Measurements from ENCODE around the gene PLEKHA5.
"Not testable (repeated sequence)": the region's sequence is repeated elsewhere in the genome, so short reads cannot be mapped to it uniquely, and the experiment has no call there.

Gene PLEKHA5

DNA sequence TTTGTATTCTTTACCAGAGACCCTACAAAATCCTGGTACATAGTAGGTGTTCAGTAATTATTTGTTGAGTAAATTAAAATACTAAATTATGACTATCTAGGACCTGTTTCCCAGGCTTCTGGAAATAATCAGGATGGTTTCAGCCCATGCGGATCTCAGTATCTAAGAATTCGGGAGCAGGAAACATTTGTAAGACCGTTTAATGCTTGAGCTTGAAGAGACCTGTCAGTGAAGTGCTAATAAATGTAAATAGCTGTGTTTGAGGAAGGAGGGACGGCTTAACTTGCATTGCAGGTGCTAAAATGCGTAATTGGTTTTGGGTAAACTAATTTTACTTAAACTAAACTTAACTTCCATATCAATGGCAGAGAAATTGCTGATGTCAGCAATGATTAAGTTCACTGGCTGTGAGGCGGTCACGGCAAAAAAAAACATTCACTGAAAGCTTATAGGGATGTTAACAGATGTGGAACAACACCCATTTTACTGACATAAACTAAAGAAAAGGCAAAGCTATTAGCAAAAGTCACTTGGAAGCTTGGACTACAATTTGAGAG lies 281.2 kb downstream of the PLEKHA5 start:
- DNase-seq (ENCODE audit: low read depth): no peak

DNA sequence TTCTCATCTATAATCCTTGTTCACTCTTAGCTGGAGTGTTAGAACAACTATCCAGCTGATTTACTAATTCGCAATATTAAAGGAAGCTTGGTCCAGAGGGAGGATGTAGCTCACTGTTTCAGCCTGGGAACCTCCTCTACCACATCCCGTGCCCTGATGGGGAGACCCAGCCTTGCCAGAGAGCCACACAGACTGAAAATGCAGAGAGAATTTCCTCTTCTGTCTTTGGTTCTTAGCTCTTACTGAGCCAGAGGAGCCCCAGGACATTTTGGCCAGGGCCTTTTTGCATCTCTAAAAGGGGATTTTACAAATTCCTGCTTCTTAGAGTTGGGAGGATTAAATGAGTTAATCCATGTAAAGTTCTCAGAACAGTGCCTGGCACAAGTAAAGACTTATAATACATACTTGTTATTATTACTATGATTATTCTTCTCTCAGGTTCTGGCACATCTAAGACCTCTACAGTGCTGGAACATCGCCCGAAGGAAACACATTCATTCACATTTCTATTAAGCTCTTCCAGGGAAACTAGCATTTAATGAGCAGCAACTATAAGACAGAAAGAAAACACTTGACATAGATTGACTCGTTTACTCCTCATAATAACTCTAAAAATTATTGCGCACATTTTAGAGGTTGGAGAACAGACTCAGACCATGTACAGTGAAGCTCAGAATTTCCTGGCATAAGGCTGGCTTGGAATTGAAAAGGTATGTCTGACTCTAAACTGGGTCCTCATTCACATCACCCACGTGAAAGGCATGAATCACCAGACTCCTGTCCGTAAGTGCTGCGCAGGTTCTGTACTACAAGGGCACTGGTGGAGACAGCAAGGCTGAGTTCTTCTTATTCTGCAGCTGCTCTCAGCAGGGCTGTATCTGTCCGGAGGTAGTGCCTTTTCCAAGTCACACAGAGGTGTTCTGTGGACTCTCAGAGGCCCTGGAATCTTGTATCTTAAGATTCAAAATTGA lies 282.0 kb downstream of the PLEKHA5 start:
- no peak for DNase-seq (ENCODE audit: low read depth)

DNA sequence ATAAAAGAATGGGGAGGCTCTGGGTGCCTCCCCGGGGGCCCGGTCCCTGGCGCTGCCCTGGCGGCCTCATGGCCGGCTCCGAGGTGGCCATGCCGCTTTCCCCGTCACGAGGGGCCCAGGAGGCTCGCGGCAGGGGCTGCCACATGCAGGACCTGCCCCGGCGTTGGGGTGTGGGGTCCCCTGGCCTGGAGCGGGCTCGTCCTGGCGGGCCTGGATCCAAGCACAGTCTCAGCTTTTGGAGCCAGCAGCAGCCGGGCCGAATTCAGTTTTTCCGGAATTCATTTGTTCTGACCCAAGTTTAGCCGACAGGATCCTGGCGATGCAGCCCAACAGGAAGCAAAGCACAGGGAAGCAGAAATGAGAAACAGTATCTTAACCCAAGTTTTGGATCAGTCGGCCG lies 283.3 kb downstream of the PLEKHA5 start:
- DNase-seq (ENCODE audit: low read depth): no peak

DNA sequence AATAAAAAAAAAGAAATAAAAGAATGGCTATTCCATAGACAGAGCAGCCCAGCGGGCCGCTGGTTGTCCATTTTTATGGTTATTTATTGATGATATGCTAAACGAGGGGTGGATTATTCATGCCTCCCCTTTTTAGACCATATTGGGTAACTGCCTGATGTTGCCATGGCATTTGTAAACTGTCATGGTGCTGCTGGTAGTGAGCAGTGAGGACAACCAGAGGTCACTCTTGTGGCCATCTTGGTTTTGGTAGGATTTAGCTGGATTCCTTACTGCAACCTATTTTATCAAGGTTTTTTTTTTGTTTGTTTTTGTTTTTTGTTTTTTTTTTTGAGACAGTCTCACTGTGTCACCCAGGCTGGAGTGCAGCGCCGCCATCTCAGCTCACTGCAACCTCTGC lies 284.0 kb downstream of the PLEKHA5 start:
- not testable (repeated sequence) for DNase-seq (ENCODE audit: low read depth)

- no peak for DNase-seq (ENCODE audit: low read depth)
Observed at GRCh38 chr12:19415563-19415962, 286.0 kb downstream of the PLEKHA5 start.

DNA sequence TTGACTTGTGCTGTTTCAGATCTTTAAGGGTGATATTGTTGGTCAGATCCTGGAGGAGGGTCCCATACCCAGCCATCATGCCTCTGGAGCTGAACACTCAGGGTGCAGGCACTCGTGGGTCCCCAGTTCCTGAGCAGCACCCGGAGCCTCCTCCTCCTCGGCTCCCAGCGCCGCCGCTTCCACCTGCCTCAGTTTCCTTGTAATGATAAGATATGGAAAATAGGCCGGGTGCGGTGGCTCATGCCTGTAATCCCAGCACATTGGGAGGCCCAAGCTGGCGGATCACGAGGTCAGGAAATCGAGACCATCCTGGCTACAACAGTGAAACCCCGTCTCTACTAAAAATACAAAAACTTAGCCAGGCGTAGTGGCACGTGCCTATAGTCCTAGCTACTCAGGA lies 289.6 kb downstream of the PLEKHA5 start:
- no peak for DNase-seq (ENCODE audit: low read depth)

- DNase-seq (ENCODE audit: low read depth): no peak
Observed at GRCh38 chr12:19421503-19422282, 292.2 kb downstream of the PLEKHA5 start.

GRCh38 chr12:19423166-19423930 lies 293.8 kb downstream of the PLEKHA5 start:
- no peak for DNase-seq (ENCODE audit: low read depth)
